Neuronal stem cell (in vitro differentiated cells): ENCODE measurements around the gene CERS1.

ENCODE experiments used
- DNase-seq: peaks from one replicate; pipeline ENCODE4 v3.0.0-alpha.2; 2013; ENCODE audit warnings: low spot score
- H2AFZ ChIP-seq: one replicate; pipeline ENCODE4 v1.6.1; 2013; ENCODE audit warnings: mild to moderate bottlenecking, low read length, inconsistent platforms
- H2AK5ac ChIP-seq: 2 replicates; pipeline ENCODE4 v1.6.1; 2013; ENCODE audit warnings: low read depth, mild to moderate bottlenecking, inconsistent platforms, low read length, moderate library complexity, mixed read lengths
- H2BK120ac ChIP-seq: 2 replicates; pipeline ENCODE4 v1.6.1; 2013; ENCODE audit warnings: low read depth, mild to moderate bottlenecking, inconsistent platforms, low read length, moderate library complexity, mixed read lengths
- H2BK12ac ChIP-seq: one replicate; pipeline ENCODE4 v1.6.1; 2013; ENCODE audit warnings: low read length, inconsistent platforms
- H2BK15ac ChIP-seq: 2 replicates; pipeline ENCODE4 v1.6.1; 2013; ENCODE audit warnings: mild to moderate bottlenecking, low read length, inconsistent platforms, mixed read lengths
- H2BK5ac ChIP-seq: one replicate; pipeline ENCODE4 v1.6.1; 2013; ENCODE audit warnings: inconsistent platforms, mild to moderate bottlenecking, low read length, moderate library complexity
- H3K14ac ChIP-seq: one replicate; pipeline ENCODE4 v1.6.1; 2013; ENCODE audit warnings: low read length, inconsistent platforms
- H3K18ac ChIP-seq: 2 replicates; pipeline ENCODE4 v1.6.1; 2013; ENCODE audit warnings: low read length, inconsistent platforms
- H3K23ac ChIP-seq: 2 replicates; pipeline ENCODE4 v1.6.1; 2013; ENCODE audit warnings: low read depth, mild to moderate bottlenecking, mixed read lengths, low read length, inconsistent platforms; ENCODE audit not compliant: poor library complexity
- H3K27ac ChIP-seq: replicated peaks from 3 replicates; pipeline ENCODE4 v1.5.1; 2013; ENCODE audit warnings: low read length, inconsistent platforms
- H3K27me3 ChIP-seq, 3 experiments: 2 replicates each; pipeline ENCODE4 v1.6.1; 2013; ENCODE audit warnings: low read length in 3 of 3, mild to moderate bottlenecking in 2 of 3, inconsistent platforms in 1 of 3, low read depth in 1 of 3, mixed read lengths in 1 of 3, moderate library complexity in 1 of 3; ENCODE audit not compliant: control insufficient read depth in 3 of 3, insufficient read depth in 3 of 3
- H3K36me3 ChIP-seq, 2 donors: replicated peaks in 1 of 2; 2 replicates each; pipeline ENCODE4 v1.6.1; 2013; ENCODE audit warnings: low read length in 2 of 2; ENCODE audit not compliant: control insufficient read depth in 2 of 2, insufficient read depth in 2 of 2
- H3K4ac ChIP-seq: 2 replicates; pipeline ENCODE4 v1.6.1; 2013; ENCODE audit warnings: inconsistent platforms, mild to moderate bottlenecking, low read length, moderate library complexity
- H3K4me1 ChIP-seq, 2 donors: 1 replicate in 1 of 2; 2 replicates in 1 of 2; pipeline ENCODE4 v1.6.1; 2013; ENCODE audit warnings: low read length in 2 of 2, low read depth in 1 of 2; ENCODE audit not compliant: control insufficient read depth in 2 of 2, insufficient read depth in 1 of 2
- H3K4me2 ChIP-seq: one replicate; pipeline ENCODE4 v1.6.1; 2013; ENCODE audit warnings: mild to moderate bottlenecking, low read length, inconsistent platforms; ENCODE audit not compliant: insufficient read depth, poor library complexity, severe bottlenecking
- H3K4me3 ChIP-seq, 2 donors: 2 replicates each; pipeline ENCODE4 v1.5.1; 2013; ENCODE audit warnings: low read length in 2 of 2, mild to moderate bottlenecking in 2 of 2, inconsistent platforms in 1 of 2, moderate library complexity in 1 of 2
- H3K79me1 ChIP-seq: one replicate; pipeline ENCODE4 v1.6.1; 2013; ENCODE audit warnings: low read depth, mild to moderate bottlenecking, inconsistent platforms, low read length, moderate library complexity
- H3K9ac ChIP-seq: one replicate; pipeline ENCODE4 v1.6.1; 2013; ENCODE audit warnings: mild to moderate bottlenecking, low read depth, low read length, inconsistent platforms; ENCODE audit not compliant: poor library complexity
- H3K9me3 ChIP-seq, 2 donors: replicated peaks in 1 of 2; 2 replicates each; pipeline versions ENCODE3 to v1.6.1; 2013; ENCODE audit warnings: low read length in 2 of 2, mild to moderate bottlenecking in 2 of 2, inconsistent platforms in 1 of 2, low read depth in 1 of 2, mixed read lengths in 1 of 2, moderate library complexity in 1 of 2; ENCODE audit not compliant: control insufficient read depth in 2 of 2, insufficient read depth in 1 of 2
- H4K8ac ChIP-seq: one replicate; pipeline ENCODE4 v1.6.1; 2013; ENCODE audit warnings: low read depth, mild to moderate bottlenecking, inconsistent platforms, low read length, moderate library complexity
- H4K91ac ChIP-seq: one replicate; pipeline ENCODE4 v1.6.1; 2013; ENCODE audit warnings: low read length, low read depth, mild to moderate bottlenecking, inconsistent platforms; ENCODE audit not compliant: poor library complexity
- WGBS, 2 donors: extraction: QIAGEN DNeasy Blood & Tissue Kit; methylation state at CpG; one replicate each; pipeline ENCODE4 v1.1.7; 2013; ENCODE audit warnings: missing lambda C conversion rate in 2 of 2, mixed read lengths in 1 of 2; ENCODE audit not compliant: insufficient read length in 2 of 2, insufficient replicate concordance in 1 of 2; ENCODE audit errors: extremely low coverage in 2 of 2; 5-methylcytosine and 5-hydroxymethylcytosine counted together

CERS1 gene

DNA sequence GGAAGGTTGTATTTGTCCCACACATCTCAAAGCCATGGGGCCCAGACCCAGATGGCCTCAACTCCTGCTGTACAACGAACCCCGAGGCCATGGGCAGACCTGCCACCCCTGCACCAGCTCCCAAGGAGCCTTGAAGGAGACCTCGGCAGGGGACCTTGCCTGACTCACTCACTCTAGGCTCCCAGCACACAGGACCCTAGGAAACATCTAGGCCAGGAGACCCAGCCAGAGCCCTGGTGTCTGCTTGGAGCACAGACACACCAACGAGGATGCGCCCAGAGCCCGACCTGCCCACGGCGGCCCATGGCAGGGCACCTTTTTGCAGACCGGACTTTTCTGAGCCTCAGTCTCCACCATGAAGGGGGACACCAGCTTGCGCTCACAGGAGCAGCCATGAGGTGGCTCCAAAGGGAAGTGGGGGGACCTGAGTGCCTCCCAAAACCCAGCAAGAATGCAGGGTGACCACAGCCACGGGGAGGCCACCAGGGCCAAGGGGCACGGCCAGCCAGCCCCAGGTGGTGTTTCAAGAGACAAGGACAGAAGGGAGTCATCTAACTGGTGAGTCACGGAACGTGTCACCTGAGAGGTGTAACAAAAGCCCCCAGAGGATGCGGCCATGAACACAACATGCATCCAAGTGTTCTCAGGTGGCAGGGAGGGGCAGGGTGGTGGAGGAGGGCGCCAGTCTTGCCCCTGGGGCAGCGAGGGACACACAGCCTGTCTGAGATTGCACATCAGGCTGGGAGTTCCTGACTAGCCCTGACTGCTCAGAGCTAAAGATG lies 4.9 kb upstream of the CERS1 start:
- Histone ChIP-seq H2BK5ac (peak overlapping the region; percentile 60), H2AK5ac (peak overlapping the region; percentile 56), H3K27me3 (peaks cover 0 to 6% (median 0%) of the 10 kb centered on the region in 3 experiments), H3K36me3 (peaks cover 18 to 59% of the 10 kb centered on the region in 2 donors), H2BK120ac (no peak overlapping the region), H3K4ac (peak overlapping the region; percentile 23), H2AFZ (no peak overlapping the region), H3K23ac (peak overlapping the region; percentile 80), H3K4me1 (peaks cover 0 to 14% of the 10 kb centered on the region in 2 donors), H4K91ac (no peak overlapping the region), H3K18ac (no peak overlapping the region), H3K9me3 (peaks cover 0 to 8% of the 10 kb centered on the region in 2 donors), H3K14ac (no peak overlapping the region), H3K4me2 (no peak overlapping the region), H3K9ac (peak overlapping the region; percentile 9), H2BK12ac (peak overlapping the region; percentile 16), H3K27ac (no peak overlapping the region), H2BK15ac (no peak overlapping the region), H4K8ac (no peak overlapping the region), H3K4me3 (peak overlapping the region in 1 of 2 donors; percentile 8), H3K79me1 (peaks cover 4% of the 10 kb centered on the region)
- DNase-seq: no peak
- WGBS, 2 donors: no CpG with 5 or more reads among the region's 17 CpGs

DNA sequence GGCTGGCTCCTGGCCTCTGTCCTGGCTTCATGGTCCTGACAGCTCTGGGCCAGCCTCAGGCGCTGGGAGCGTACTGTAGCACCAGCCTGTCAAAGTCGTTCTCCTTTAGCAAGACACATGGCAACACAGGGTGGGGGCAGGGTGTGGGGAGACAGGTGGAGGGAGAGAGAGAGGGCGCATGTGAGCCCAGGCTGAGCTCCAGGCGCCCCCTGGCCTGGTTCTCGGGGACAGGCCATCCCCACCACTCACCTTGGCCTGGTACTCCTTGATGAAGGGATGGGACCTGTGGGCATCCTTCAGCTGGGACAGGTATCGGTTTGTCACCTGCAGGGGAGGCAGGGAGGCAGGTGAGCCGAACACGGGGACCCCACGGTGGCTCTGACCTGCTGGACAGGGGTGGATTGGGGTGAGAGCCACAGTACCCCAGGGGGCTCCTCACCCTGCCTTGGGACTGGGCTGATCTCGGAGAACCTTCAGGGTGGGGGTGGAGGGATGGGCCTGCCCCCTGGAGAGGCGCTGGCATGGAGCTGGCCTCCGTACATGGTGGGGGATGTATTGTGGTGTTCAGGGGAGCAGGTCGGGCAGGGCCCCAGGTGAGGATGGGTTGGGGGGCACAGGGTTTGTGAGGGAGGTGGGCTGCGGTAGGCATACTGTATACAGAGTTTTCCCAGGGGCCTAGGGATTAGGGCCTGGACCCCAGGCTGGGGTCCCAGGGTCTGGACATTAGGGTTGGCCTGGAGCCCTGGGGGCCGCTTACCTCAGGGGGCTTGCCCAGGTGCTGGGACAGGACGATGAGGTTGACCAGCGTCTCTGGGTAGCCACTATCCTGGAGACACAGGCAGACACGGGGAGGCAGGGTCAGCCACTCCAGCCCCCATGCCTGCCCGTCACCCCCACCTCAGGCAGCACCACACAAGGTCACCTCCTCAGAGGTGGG lies 3.9 kb upstream of the CERS1 start:
- Histone ChIP-seq H3K9ac (no peak overlapping the region), H2AFZ (no peak overlapping the region), H3K27ac (no peak overlapping the region), H4K8ac (no peak overlapping the region), H4K91ac (no peak overlapping the region), H2AK5ac (peak overlapping the region; percentile 75), H2BK12ac (peak overlapping the region; percentile 73), H3K18ac (peak overlapping the region; percentile 48), H3K36me3 (peaks cover 13 to 49% of the 10 kb centered on the region in 2 donors), H3K4me3 (peak overlapping the region in 1 of 2 donors; percentile 51), H2BK15ac (no peak overlapping the region), H3K14ac (no peak overlapping the region), H2BK5ac (peak overlapping the region; percentile 72), H3K9me3 (peaks cover 0 to 8% of the 10 kb centered on the region in 2 donors), H3K4me2 (no peak overlapping the region), H3K4ac (no peak overlapping the region), H3K23ac (peak overlapping the region; percentile 76), H3K79me1 (no peaks in the 10 kb centered on the region), H2BK120ac (peak overlapping the region; percentile 81), H3K4me1 (peaks cover under 1 to 14% of the 10 kb centered on the region in 2 donors), H3K27me3 (peaks cover 0 to 6% (median 0%) of the 10 kb centered on the region in 3 experiments)
- WGBS, 2 donors: no CpG with 5 or more reads among the region's 20 CpGs
- DNase-seq: no peak

DNA sequence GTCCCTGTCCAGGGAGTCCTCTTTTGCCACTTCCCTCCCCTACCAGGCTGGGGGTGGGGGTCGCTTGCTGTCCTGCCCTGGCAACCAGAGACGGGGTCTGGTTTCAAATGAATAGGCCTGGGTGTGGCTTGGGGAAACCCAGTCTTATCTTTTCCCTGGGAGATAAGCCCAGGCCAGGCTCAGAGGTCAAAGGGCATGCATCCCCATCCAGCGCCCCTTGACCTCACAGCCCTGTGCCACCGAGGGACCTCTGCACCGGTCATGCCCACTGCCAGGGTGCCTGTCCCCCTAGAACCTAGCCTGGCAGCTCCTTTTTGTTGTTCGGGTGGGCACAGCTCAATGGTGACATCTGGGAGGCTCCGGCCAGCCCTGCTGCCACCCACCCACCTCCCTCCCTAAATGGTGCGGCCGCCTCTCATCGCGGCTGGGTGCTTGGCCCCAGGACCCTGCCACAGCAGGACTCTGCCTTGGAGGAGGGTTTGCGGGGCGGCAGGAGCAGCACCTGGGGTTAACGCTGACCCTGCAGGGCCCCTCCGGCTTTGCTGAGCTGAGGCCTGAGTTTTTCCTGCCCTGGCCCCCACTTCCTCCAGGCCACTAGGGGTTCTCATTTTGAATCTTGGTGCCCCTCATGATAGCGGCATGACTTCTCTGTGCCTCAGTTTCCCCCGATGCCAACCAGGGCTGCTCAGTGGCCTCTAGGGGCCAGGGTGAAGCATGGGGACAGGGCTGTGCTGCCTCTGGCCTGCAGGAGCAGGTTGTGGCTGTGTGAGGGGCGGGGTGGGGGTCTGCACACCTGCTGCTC lies 2.9 kb upstream of the CERS1 start:
- Histone ChIP-seq H3K27me3 (peaks cover 0 to 6% (median 0%) of the 10 kb centered on the region in 3 experiments), H4K8ac (no peak overlapping the region), H3K4me3 (no peak overlapping the region), H3K4me2 (peak overlapping the region; percentile 29), H3K9me3 (peaks cover 0 to 8% of the 10 kb centered on the region in 2 donors), H3K18ac (peak overlapping the region; percentile 85), H2BK15ac (no peak overlapping the region), H2BK12ac (no peak overlapping the region), H3K4me1 (peaks cover 10 to 24% of the 10 kb centered on the region in 2 donors), H3K9ac (peak overlapping the region; percentile 7), H2BK120ac (no peak overlapping the region), H2AFZ (no peak overlapping the region), H3K4ac (no peak overlapping the region), H3K27ac (peak overlapping the region; percentile 33), H2AK5ac (peak overlapping the region; percentile 41), H2BK5ac (peak overlapping the region; percentile 72), H3K14ac (no peak overlapping the region), H3K23ac (peak overlapping the region; percentile 76), H4K91ac (no peak overlapping the region), H3K79me1 (no peaks in the 10 kb centered on the region), H3K36me3 (peaks cover 11 to 41% of the 10 kb centered on the region in 2 donors)
- no CpG with 5 or more reads among the region's 18 CpGs for WGBS, 2 donors
- no peak for DNase-seq
